ENCODE results near the gene DGAT2. TPM values are rescaled to one million over a fixed set of nuclear protein-coding genes. Genes with fewer than 3 reads are reported as not detected.

Gene DGAT2
- 73.6 and 75.8 TPM in 2 replicates for total RNA-seq (2022)
- Bru-seq, nascent RNA, result percentile 78 among the genes with signal in this experiment
- percentile 73 among the genes with signal in this experiment for BruChase-seq, experiment 1, labeled RNA remaining after a 2-hour chase
- percentile 81 among the genes with signal in this experiment for BruChase-seq, experiment 2, labeled RNA remaining after a 6-hour chase
- long read RNA-seq, full-length matches to known transcripts, result 257 of 354 reads
- long read RNA-seq, partial matches to known transcripts, result 75 of 354 reads
- long read RNA-seq, other reads (novel, unspliced or antisense), result 22 of 354 reads

DNA sequence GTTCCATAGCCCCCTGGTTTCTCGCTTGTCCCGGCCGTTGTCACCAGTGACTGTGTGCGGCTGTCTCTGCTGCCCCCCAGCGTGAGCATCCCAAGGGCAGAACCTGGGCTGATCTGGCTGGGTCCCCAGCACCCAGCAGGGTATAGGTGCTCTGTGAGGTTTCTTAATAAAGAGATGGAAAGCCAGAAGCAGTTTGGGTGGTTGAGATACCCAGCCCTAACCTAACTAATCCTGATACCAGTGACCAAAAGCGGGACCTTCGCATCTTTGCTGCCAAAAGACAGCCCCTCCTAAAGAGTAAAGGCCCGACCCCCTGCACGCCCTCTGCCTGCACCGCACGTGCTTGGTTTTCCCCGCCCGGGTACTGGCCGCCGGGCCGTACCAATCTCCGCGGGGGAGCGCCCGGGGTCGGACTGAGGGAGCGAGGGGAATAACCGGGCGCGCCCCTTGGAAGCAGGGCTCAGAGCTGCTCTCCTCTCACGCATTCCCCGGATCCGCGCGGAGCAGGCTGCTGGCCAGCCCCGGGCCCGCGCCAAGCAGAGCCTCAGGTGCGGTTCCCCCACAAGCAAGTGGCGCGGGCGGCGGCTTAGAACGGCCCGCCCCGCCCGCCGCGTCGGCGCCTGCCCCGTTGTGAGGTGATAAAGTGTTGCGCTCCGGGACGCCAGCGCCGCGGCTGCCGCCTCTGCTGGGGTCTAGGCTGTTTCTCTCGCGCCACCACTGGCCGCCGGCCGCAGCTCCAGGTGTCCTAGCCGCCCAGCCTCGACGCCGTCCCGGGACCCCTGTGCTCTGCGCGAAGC lies at the start of gene DGAT2:
Gene DGAT2, plus strand, starts transcription at position 667 of the 797 bp plus-strand sequence. CDS start 214 bp downstream, outside the sequence.
- H3K9me3 ChIP-seq, result no peaks in the 10 kb centered on the region
- Mint-ChIP-seq H3K27ac (ENCODE audit: unreplicated experiment) (peak within 1 kb of the TSS; percentile 98), H3K4me3 (ENCODE audit: unreplicated experiment) (peak within 1 kb of the TSS; percentile 82), H3K9me3 (ENCODE audit: unreplicated experiment) (no peaks in the 10 kb centered on the region), H3K36me3 (ENCODE audit: insufficient read depth, unreplicated experiment) (peaks cover 11% of the 10 kb centered on the region), H3K27me3 (ENCODE audit: insufficient read depth, unreplicated experiment) (no peaks in the 10 kb centered on the region), H3K4me1 (ENCODE audit: low read depth, unreplicated experiment) (peaks cover 45% of the 10 kb centered on the region)
- peak; percentile 83 to 97 for TF ChIP-seq CTCF (IDR thresholded peaks at IDR 0.05; ENCODE audit: insufficient read depth in 1 of 2, low read depth in 1 of 2, low read length in 1 of 2, severe bottlenecking in 1 of 2, unreplicated experiment in 1 of 2)
- peak within 1 kb of the TSS; percentile 84 for H3K4me3 ChIP-seq (ENCODE audit: low read depth, low read length)
- peak; percentile 96 for DNase-seq
- BruUV-seq (replicated peaks), result no TSS peak
- ChIA-PET POLR2A (interaction anchor here (0.6 kb wide), 1 partner anchor 42 kb away, joined by 3 read pairs; no protein-coding TSS in a partner anchor), CTCF (interaction anchor here (0.5 to 3.0 kb wide), 11 partner anchors 11 to 385 kb away, joined by 3 to 19 read pairs (median 5); no protein-coding TSS in a partner anchor)
- H3K27me3 ChIP-seq (replicated peaks; ENCODE audit: control insufficient read depth, insufficient read depth, low read length), result no peaks in the 10 kb centered on the region
- H3K36me3 ChIP-seq (ENCODE audit: control insufficient read depth, insufficient read depth, low read length), result no peaks in the 10 kb centered on the region
- intact Hi-C loops (cut with micrococcal nuclease; ENCODE audit: unreplicated experiment), result loop anchor here (1.0 to 2.0 kb wide), 13 partner anchors 18 to 323 kb away; no protein-coding TSS in a partner anchor
- H3K4me1 ChIP-seq, result peaks cover 20% of the 10 kb centered on the region

GRCh38 chr11:75719340-75720239 lies 49.0 kb upstream of the DGAT2 start:
- no peak for TF ChIP-seq CTCF (IDR thresholded peaks at IDR 0.05; ENCODE audit: insufficient read depth in 1 of 2, low read depth in 1 of 2, low read length in 1 of 2, severe bottlenecking in 1 of 2, unreplicated experiment in 1 of 2)
- intact Hi-C loops (cut with micrococcal nuclease; ENCODE audit: unreplicated experiment), result no loop called here
- Histone ChIP-seq H3K4me1 (peaks cover 29% of the 10 kb centered on the region), H3K27me3 (replicated peaks; ENCODE audit: control insufficient read depth, insufficient read depth, low read length) (no peaks in the 10 kb centered on the region), H3K36me3 (ENCODE audit: control insufficient read depth, insufficient read depth, low read length) (no peaks in the 10 kb centered on the region), H3K4me3 (ENCODE audit: low read depth, low read length) (no peak overlapping the region), H3K9me3 (no peaks in the 10 kb centered on the region)
- H3K36me3 Mint-ChIP-seq (ENCODE audit: insufficient read depth, unreplicated experiment), result no peaks in the 10 kb centered on the region
- H3K4me1 Mint-ChIP-seq (ENCODE audit: low read depth, unreplicated experiment), result peaks cover 18% of the 10 kb centered on the region
- no peaks in the 10 kb centered on the region for H3K27me3 Mint-ChIP-seq (ENCODE audit: insufficient read depth, unreplicated experiment)
- POLR2A ChIA-PET, result no interaction called here
- DNase-seq, result peak in 1 of 2 experiments; percentile 33
- H3K4me3 Mint-ChIP-seq (ENCODE audit: unreplicated experiment), result no peak overlapping the region
- H3K9me3 Mint-ChIP-seq (ENCODE audit: unreplicated experiment), result no peaks in the 10 kb centered on the region
- CTCF ChIA-PET, result interaction anchor here (0.7 to 1.7 kb wide), 4 partner anchors 44 to 122 kb away, joined by 3 to 4 read pairs (median 3); no protein-coding TSS in a partner anchor
- H3K27ac Mint-ChIP-seq (ENCODE audit: unreplicated experiment), result peak overlapping the region; percentile 65
- no TSS peak for BruUV-seq (replicated peaks)

Measured in Caco-2 (cell line).